GM23338 (cell line): ENCODE measurements around the gene TMPRSS6.

Experiments used
- CTCF ChIP-seq, 2 experiments: fragments of 200-600 bp in 1 of 2; sonication (generic) in 1 of 2; conservative IDR thresholded peaks; 2 replicates each; pipeline versions ENCODE4 v1.5.1 to v1.6.1; 2016 to 2017; ENCODE audit warnings: antibody characterized with exemption in 2 of 2, low read depth in 2 of 2, mild to moderate bottlenecking in 2 of 2, moderate library complexity in 1 of 2
- ETS1 ChIP-seq: IDR thresholded peaks from 2 replicates; pipeline ENCODE4 v1.6.1; 2016; ENCODE audit warnings: antibody characterized with exemption
- EZH2 ChIP-seq: fragments of 200-600 bp; sonication (generic); IDR thresholded peaks from one replicate; pipeline ENCODE4 v1.8.0; 2017; ENCODE audit warnings: antibody characterized with exemption, mild to moderate bottlenecking, low read depth; ENCODE audit not compliant: unreplicated experiment
- EZH2phosphoT487 ChIP-seq: fragments of 200-600 bp; sonication (generic); IDR thresholded peaks from one replicate; pipeline ENCODE4 v1.8.1; 2018; ENCODE audit warnings: antibody characterized with exemption; ENCODE audit not compliant: unreplicated experiment
- JUNB ChIP-seq: IDR thresholded peaks from one replicate; pipeline ENCODE4 v1.6.1; 2016; ENCODE audit warnings: antibody characterized with exemption; ENCODE audit not compliant: unreplicated experiment
- NANOG ChIP-seq: IDR thresholded peaks from 2 replicates; pipeline ENCODE4 v1.6.1; 2016; ENCODE audit warnings: antibody characterized with exemption, borderline replicate concordance
- POLR2AphosphoS5 ChIP-seq: IDR thresholded peaks from 2 replicates; pipeline ENCODE4 v1.6.1; 2016; ENCODE audit warnings: antibody characterized with exemption, low read depth
- REST ChIP-seq: IDR thresholded peaks from one replicate; pipeline ENCODE4 v1.6.1; 2018; ENCODE audit warnings: antibody characterized with exemption; ENCODE audit not compliant: unreplicated experiment
- STAT1 ChIP-seq: IDR thresholded peaks from one replicate; pipeline ENCODE4 v1.6.1; 2016; ENCODE audit warnings: antibody characterized with exemption; ENCODE audit not compliant: unreplicated experiment
- ZNF331 ChIP-seq: fragments of 250-450 bp; sonication (Bioruptor Pico); IDR thresholded peaks from 2 replicates; pipeline ENCODE4 v1.5.0; 2020; ENCODE audit warnings: low read depth, mild to moderate bottlenecking, moderate library complexity
- ZNF462 ChIP-seq: fragments of 250-450 bp; sonication (Bioruptor Pico); IDR thresholded peaks from 2 replicates; pipeline ENCODE4 v1.5.0; 2020; ENCODE audit warnings: mild to moderate bottlenecking, moderate library complexity

- TF ChIP-seq EZH2phosphoT487: no peak
- TF ChIP-seq CTCF (conservative IDR thresholded peaks at IDR 0.05; ENCODE audit: low read depth in 2 of 2): no peak
- no peak for TF ChIP-seq POLR2AphosphoS5
- no peak for TF ChIP-seq STAT1
- TF ChIP-seq JUNB: no peak
- TF ChIP-seq ETS1: no peak
- no peak for TF ChIP-seq EZH2
- TF ChIP-seq REST: no peak
- no peak for TF ChIP-seq NANOG
- no peak for TF ChIP-seq ZNF462
- no peak for TF ChIP-seq ZNF331
These were observed 16.5 kb downstream of the TMPRSS6 start for GRCh38 chr22:37092997-37093396.
